SH-SY5Y (cell line): Measurements from ENCODE around the gene SMYD4.

Experiments
- GATA2 ChIP-seq: IDR thresholded peaks from 2 replicates; pipeline ENCODE4 v1.6.1; 2011; ENCODE audit warnings: mild to moderate bottlenecking, low read depth, low read length
- GATA3 ChIP-seq: IDR thresholded peaks from 2 replicates; pipeline ENCODE4 v1.6.1; 2011; ENCODE audit warnings: low read depth, mild to moderate bottlenecking, low read length, moderate library complexity

SMYD4 gene

GRCh38 chr17:1829592-1830257 lies at the start of gene SMYD4, which contains the start of gene RPA1:
Gene SMYD4 (minus strand): TSS chr17:1829902. CDS start chr17:1827994, 1,908 bp downstream.
Gene RPA1 (plus strand): TSS chr17:1830005. CDS start chr17:1830094, 89 bp downstream.
- TF ChIP-seq GATA3 (no peak), GATA2 (no peak)

- TF ChIP-seq GATA2 (no peak), GATA3 (no peak)
Observed at GRCh38 chr17:1878419-1879121, 48.9 kb upstream of the SMYD4 start.

- TF ChIP-seq GATA2 (no peak), GATA3 (no peak)
Observed at GRCh38 chr17:1875597-1875996, 45.9 kb upstream of the SMYD4 start.

GRCh38 chr17:1873418-1873817 lies 43.7 kb upstream of the SMYD4 start:
- TF ChIP-seq GATA2 = no peak

GRCh38 chr17:1872976-1873375 lies 43.3 kb upstream of the SMYD4 start:
- TF ChIP-seq GATA3 = no peak
- TF ChIP-seq GATA2 = no peak

GRCh38 chr17:1872254-1872653 lies 42.6 kb upstream of the SMYD4 start:
- TF ChIP-seq GATA3 (no peak), GATA2 (no peak)

GRCh38 chr17:1871756-1872155 lies 42.1 kb upstream of the SMYD4 start:
- no peak for TF ChIP-seq GATA2
- TF ChIP-seq GATA3 = no peak

GRCh38 chr17:1870592-1870991 lies 40.9 kb upstream of the SMYD4 start:
- TF ChIP-seq GATA2 = no peak
- TF ChIP-seq GATA3 = no peak

GRCh38 chr17:1868090-1868489 lies 38.4 kb upstream of the SMYD4 start:
- TF ChIP-seq GATA2 = no peak
- no peak for TF ChIP-seq GATA3

- no peak for TF ChIP-seq GATA3
- no peak for TF ChIP-seq GATA2
Observed at GRCh38 chr17:1867307-1867706, 37.6 kb upstream of the SMYD4 start.

- TF ChIP-seq GATA3 = no peak
Observed at GRCh38 chr17:1865252-1866037, 35.7 kb upstream of the SMYD4 start.

GRCh38 chr17:1861391-1862010 lies 31.8 kb upstream of the SMYD4 start:
- TF ChIP-seq GATA2 = no peak
- no peak for TF ChIP-seq GATA3

GRCh38 chr17:1860978-1861377 lies 31.3 kb upstream of the SMYD4 start:
- TF ChIP-seq GATA3 (no peak), GATA2 (no peak)

GRCh38 chr17:1853698-1854097 lies 24.0 kb upstream of the SMYD4 start:
- no peak for TF ChIP-seq GATA2
- no peak for TF ChIP-seq GATA3
